H9 (cell line): ENCODE results near the gene TMEM30B. TPM values are rescaled to one million over a fixed set of nuclear protein-coding genes. Genes with fewer than 3 reads are reported as not detected.

ENCODE experiments used
- DNase-seq: peaks from one replicate; pipeline ENCODE4 v3.0.0-alpha.2; 2017
- H2AFZ ChIP-seq: one replicate; pipeline ENCODE4 v1.6.1; 2013; ENCODE audit warnings: mild to moderate bottlenecking, low read length, control low read depth, moderate library complexity
- H2AK5ac ChIP-seq: 2 replicates; pipeline ENCODE4 v1.6.1; 2013; ENCODE audit warnings: low read length, control low read depth, mixed read lengths; ENCODE audit not compliant: insufficient read length
- H2BK120ac ChIP-seq: one replicate; pipeline ENCODE4 v1.6.1; 2013; ENCODE audit warnings: low read depth, mild to moderate bottlenecking, low read length, control low read depth, inconsistent platforms; ENCODE audit not compliant: poor library complexity, severe bottlenecking
- H2BK12ac ChIP-seq: 2 replicates; pipeline ENCODE4 v1.6.1; 2013; ENCODE audit warnings: low read length, control low read depth, mixed read lengths, low read depth; ENCODE audit not compliant: insufficient read length
- H2BK15ac ChIP-seq: 2 replicates; pipeline ENCODE4 v1.6.1; 2013; ENCODE audit warnings: low read depth, low read length, control low read depth
- H2BK20ac ChIP-seq: one replicate; pipeline ENCODE4 v1.6.1; 2013; ENCODE audit warnings: low read depth, mild to moderate bottlenecking, low read length, control low read depth, inconsistent platforms; ENCODE audit not compliant: poor library complexity, severe bottlenecking
- H2BK5ac ChIP-seq: 2 replicates; pipeline ENCODE4 v1.6.1; 2013; ENCODE audit warnings: low read length, control low read depth, mixed read lengths; ENCODE audit not compliant: insufficient read length
- H3K14ac ChIP-seq: 2 replicates; pipeline ENCODE4 v1.6.1; 2013; ENCODE audit warnings: low read length, control low read depth; ENCODE audit not compliant: insufficient read depth
- H3K18ac ChIP-seq: 2 replicates; pipeline ENCODE4 v1.6.1; 2013; ENCODE audit warnings: low read depth, mild to moderate bottlenecking, mixed read lengths, low read length, control low read depth; ENCODE audit not compliant: insufficient read length
- H3K23ac ChIP-seq: 2 replicates; pipeline ENCODE4 v1.6.1; 2013; ENCODE audit warnings: low read length, control low read depth, mixed read lengths, low read depth; ENCODE audit not compliant: insufficient read length
- H3K23me2 ChIP-seq: 2 replicates; pipeline ENCODE4 v1.6.1; 2013; ENCODE audit warnings: low read depth, mild to moderate bottlenecking, mixed read lengths, low read length, control low read depth; ENCODE audit not compliant: insufficient read length, poor library complexity, severe bottlenecking
- H3K27ac ChIP-seq: 2 replicates; pipeline ENCODE4 v1.5.1; 2013; ENCODE audit warnings: low read length, control low read depth, mixed read lengths, low read depth; ENCODE audit not compliant: insufficient read length
- H3K27me3 ChIP-seq: 2 replicates; pipeline ENCODE4 v1.6.1; 2013; ENCODE audit warnings: low read length, control low read depth, inconsistent platforms; ENCODE audit not compliant: insufficient read depth
- H3K4ac ChIP-seq: 2 replicates; pipeline ENCODE4 v1.6.1; 2013; ENCODE audit warnings: low read depth, mild to moderate bottlenecking, control low read depth, inconsistent platforms, low read length, moderate library complexity
- H3K4me1 ChIP-seq: 2 replicates; pipeline ENCODE4 v1.6.1; 2013; ENCODE audit warnings: low read length, control low read depth, inconsistent platforms; ENCODE audit not compliant: insufficient read depth
- H3K4me2 ChIP-seq: 2 replicates; pipeline ENCODE4 v1.6.1; 2013; ENCODE audit warnings: low read length, control low read depth, mixed read lengths; ENCODE audit not compliant: insufficient read length, insufficient read depth
- H3K56ac ChIP-seq: 2 replicates; pipeline ENCODE4 v1.6.1; 2013; ENCODE audit warnings: low read depth, mild to moderate bottlenecking, mixed read lengths, low read length, control low read depth; ENCODE audit not compliant: insufficient read length
- H3K79me1 ChIP-seq: 2 replicates; pipeline ENCODE4 v1.6.1; 2013; ENCODE audit warnings: low read depth, mild to moderate bottlenecking, moderate library complexity, low read length, control low read depth, inconsistent platforms; ENCODE audit not compliant: insufficient read depth, poor library complexity, severe bottlenecking
- H3K79me2 ChIP-seq: 2 replicates; pipeline ENCODE4 v1.6.1; 2013; ENCODE audit warnings: low read length, control low read depth, inconsistent platforms; ENCODE audit not compliant: insufficient read depth
- H3K9ac ChIP-seq: 2 replicates; pipeline ENCODE4 v1.6.1; 2013; ENCODE audit warnings: low read length, control low read depth, mixed read lengths; ENCODE audit not compliant: insufficient read length; ENCODE audit errors: extremely low read depth
- H3K9me3 ChIP-seq: one replicate; pipeline ENCODE4 v1.6.1; 2013; ENCODE audit warnings: low read depth, low read length, inconsistent platforms; ENCODE audit not compliant: control insufficient read depth
- H3T11ph ChIP-seq: one replicate; pipeline ENCODE4 v1.6.1; 2013; ENCODE audit warnings: mild to moderate bottlenecking, low read length, control low read depth, inconsistent platforms
- H4K20me1 ChIP-seq: one replicate; pipeline ENCODE4 v1.6.1; 2013; ENCODE audit not compliant: control insufficient read depth, insufficient read length, insufficient read depth
- H4K5ac ChIP-seq: 2 replicates; pipeline ENCODE4 v1.6.1; 2013; ENCODE audit warnings: low read depth, mild to moderate bottlenecking, mixed read lengths, low read length, control low read depth; ENCODE audit not compliant: insufficient read length
- H4K8ac ChIP-seq: replicated peaks from 2 replicates; pipeline ENCODE4 v1.6.1; 2013; ENCODE audit warnings: low read length, control low read depth, mixed read lengths, low read depth; ENCODE audit not compliant: insufficient read length
- H4K91ac ChIP-seq: 2 replicates; pipeline ENCODE4 v1.6.1; 2013; ENCODE audit warnings: low read depth, mild to moderate bottlenecking, moderate library complexity, mixed read lengths, low read length, control low read depth; ENCODE audit not compliant: insufficient read length
- H3K27ac Mint-ChIP-seq, 3 experiments: 2 replicates in 2 of 3; 3 replicates in 1 of 3; pipeline ENCODE4 v1.8.0; 2020 to 2021; ENCODE audit warnings: mixed read lengths in 3 of 3, mild to moderate bottlenecking in 1 of 3, moderate library complexity in 1 of 3
- H3K27me3 Mint-ChIP-seq: 2 replicates; pipeline ENCODE4 v1.8.0; 2021; ENCODE audit warnings: low read depth, mild to moderate bottlenecking, moderate library complexity, mixed read lengths
- H3K36me3 Mint-ChIP-seq, 3 experiments: 2 replicates in 2 of 3; 3 replicates in 1 of 3; pipeline ENCODE4 v1.8.0; 2020 to 2021; ENCODE audit warnings: low read depth in 3 of 3, mixed read lengths in 3 of 3; ENCODE audit not compliant: insufficient read depth in 1 of 3
- H3K4me1 Mint-ChIP-seq, 2 experiments: 2 replicates each; pipeline ENCODE4 v1.8.0; 2020; ENCODE audit warnings: mixed read lengths in 2 of 2
- H3K4me3 Mint-ChIP-seq, 2 experiments: 2 replicates in 1 of 2; 3 replicates in 1 of 2; pipeline ENCODE4 v1.8.0; 2020 to 2021; ENCODE audit warnings: mild to moderate bottlenecking in 2 of 2, mixed read lengths in 2 of 2, moderate library complexity in 1 of 2
- H3K9me3 Mint-ChIP-seq, 2 experiments: 2 replicates in 1 of 2; 3 replicates in 1 of 2; pipeline ENCODE4 v1.8.0; 2020; ENCODE audit warnings: mild to moderate bottlenecking in 2 of 2, mixed read lengths in 2 of 2, moderate library complexity in 1 of 2
- CTCF ChIP-seq: fragments of 200-600 bp; sonication (generic); conservative IDR thresholded peaks from 3 replicates; pipeline ENCODE4 v1.8.0; 2021; ENCODE audit warnings: antibody characterized with exemption, mild to moderate bottlenecking
- WGBS: extraction: QIAGEN DNeasy Blood & Tissue Kit; methylation state at CpG from one replicate; pipeline ENCODE4 v1.1.7; 2013; ENCODE audit warnings: missing lambda C conversion rate, low lambda C conversion rate, mixed read lengths; ENCODE audit not compliant: insufficient read length; ENCODE audit errors: extremely low coverage; 5-methylcytosine and 5-hydroxymethylcytosine counted together
- total RNA-seq: library from RNA; stranded (reverse); gene quantifications from 2 replicates; pipeline ENCODE4 v1.2.1, GENCODE V29; 2021

TMEM30B gene
- total RNA-seq, 1 experiment from 2014 or later: 12.2 TPM

GRCh38 chr14:61231810-61232209 is 49.3 kb downstream of the TMEM30B start:
- no peak overlapping the region; a peak in 3 of 7 replicates for H3K27ac Mint-ChIP-seq
- no peak overlapping the region for H3K23ac ChIP-seq

More at GRCh38 chr14:61231810-61232209, 49.3 kb downstream of the TMEM30B start:
- no peak overlapping the region for H2BK120ac ChIP-seq
- Mint-ChIP-seq H3K4me1 (peaks cover 17 to 23% of the 10 kb centered on the region in 2 experiments), H3K4me3 (no peak overlapping the region), H3K27me3 (no peaks in the 10 kb centered on the region), H3K9me3 (no peaks in the 10 kb centered on the region), H3K36me3 (peaks cover 0 to 2% (median 0%) of the 10 kb centered on the region in 3 experiments; a peak in 2 of 7 replicates)
- no peak overlapping the region for H3K27ac ChIP-seq
- no peaks in the 10 kb centered on the region for H3K23me2 ChIP-seq
- H3K14ac ChIP-seq: no peak overlapping the region
- H2AK5ac ChIP-seq: no peak overlapping the region
- H3K27me3 ChIP-seq: no peaks in the 10 kb centered on the region
- no peak overlapping the region for H2BK5ac ChIP-seq
- no peak overlapping the region for H3K18ac ChIP-seq
- H3K4me1 ChIP-seq: peaks cover 5% of the 10 kb centered on the region; the same call in 1 of the 2 replicates
- no peak overlapping the region for H4K91ac ChIP-seq
- WGBS: no CpG with 5 or more reads among the region's 4 CpGs
- no peak overlapping the region for H3K4me2 ChIP-seq
- no peak overlapping the region for H3K9ac ChIP-seq
- no peaks in the 10 kb centered on the region for H3K79me2 ChIP-seq
- no peak overlapping the region for H3K56ac ChIP-seq
- no peak overlapping the region for H3K4ac ChIP-seq
- no peak overlapping the region for H2AFZ ChIP-seq
- no peaks in the 10 kb centered on the region for H3K79me1 ChIP-seq
- H2BK20ac ChIP-seq: no peak overlapping the region
- H4K8ac ChIP-seq: no peak overlapping the region
- DNase-seq: no peak
- no peak overlapping the region for H2BK12ac ChIP-seq
- H3T11ph ChIP-seq: no peak overlapping the region
- no peaks in the 10 kb centered on the region for H4K20me1 ChIP-seq
- no peak overlapping the region for H4K5ac ChIP-seq
- no peak for TF ChIP-seq CTCF
- H3K9me3 ChIP-seq: no peaks in the 10 kb centered on the region
- H2BK15ac ChIP-seq: no peak overlapping the region
